Measurements from ENCODE around the gene BICC1.

The BICC1 gene

DNA sequence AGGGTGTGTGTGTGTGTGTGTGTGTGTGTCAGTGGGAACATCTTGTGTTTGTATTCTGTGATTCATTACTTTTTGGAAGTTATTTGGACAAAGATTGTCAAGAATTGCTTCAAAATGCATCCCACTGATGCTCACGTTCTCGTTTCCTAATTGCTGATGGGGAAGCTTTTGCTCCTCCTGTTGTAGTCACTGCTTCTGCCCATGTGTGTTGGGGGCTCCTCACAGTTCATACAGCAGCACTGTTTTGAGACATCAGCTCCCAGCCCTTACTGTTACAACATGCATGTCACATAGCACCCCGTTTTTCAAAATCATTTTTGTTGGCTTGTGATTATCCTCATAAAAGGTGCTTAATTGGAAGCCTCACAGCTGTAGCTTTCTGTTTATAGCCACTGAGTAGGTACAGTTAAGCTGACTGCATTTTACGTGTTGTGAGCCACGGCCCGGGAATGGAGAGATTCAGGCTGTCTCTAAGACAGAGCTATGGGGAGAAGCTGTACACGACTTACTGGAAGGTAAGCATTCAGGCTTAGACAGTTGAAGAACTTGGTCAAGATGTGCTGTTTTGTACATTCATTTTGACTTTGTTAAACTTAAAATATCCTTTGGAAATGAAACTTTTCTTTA lies 87.4 kb downstream of the BICC1 start:
- no peak for DNase-seq (ENCODE audit: low spot score)

DNA sequence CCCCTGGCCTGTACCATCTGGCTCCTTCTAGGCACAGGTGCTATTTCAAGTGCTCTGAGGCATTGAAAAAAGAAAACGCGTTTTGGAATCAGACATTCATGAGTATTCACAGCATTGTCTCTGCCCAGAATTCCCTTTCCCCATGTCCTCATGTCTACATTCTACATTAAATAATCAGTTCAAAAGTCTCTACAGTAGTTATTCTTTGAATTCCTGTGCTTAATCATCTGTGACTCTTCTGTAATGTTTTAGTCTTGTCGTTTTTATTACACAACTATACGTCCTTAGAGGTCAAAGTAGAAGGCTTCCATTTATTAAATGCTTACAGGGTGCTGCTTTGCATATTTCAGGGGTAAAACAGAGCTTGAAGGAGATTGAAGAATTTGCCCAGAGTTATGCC lies 95.7 kb downstream of the BICC1 start:
- DNase-seq (ENCODE audit: low spot score) = no peak

DNA sequence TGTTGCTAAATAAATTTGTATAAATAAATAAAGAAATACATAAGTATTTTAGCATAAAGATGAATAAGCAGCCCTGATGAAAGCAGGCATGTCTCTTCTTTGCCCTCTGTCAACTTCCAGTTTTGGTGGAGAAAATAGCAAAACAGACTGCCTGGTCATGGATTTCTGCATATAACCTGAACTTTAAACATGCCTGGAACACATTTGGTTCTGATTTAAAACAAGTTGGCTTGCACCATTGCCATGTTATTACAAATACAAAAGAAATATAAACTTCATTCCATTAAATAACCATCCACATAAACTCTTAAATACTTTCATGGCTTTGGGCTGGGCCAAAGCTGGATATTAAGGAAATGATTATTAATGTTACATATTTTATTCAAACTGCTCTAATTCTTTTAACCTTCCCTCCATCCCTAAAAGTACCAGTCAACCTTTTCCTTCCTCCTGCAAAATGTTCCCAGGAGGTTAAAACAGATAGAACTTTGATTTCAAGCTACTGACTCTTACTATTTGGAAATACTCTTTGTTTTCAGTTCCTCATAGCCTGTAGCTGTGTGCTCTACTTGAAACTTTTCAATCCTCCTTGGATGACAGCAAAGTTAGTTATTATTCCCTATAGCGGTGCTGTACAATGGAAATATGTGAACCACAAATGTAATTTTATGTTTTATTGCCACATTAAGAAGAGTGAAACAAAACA lies 96.3 kb downstream of the BICC1 start:
- DNase-seq (ENCODE audit: low spot score) = no peak

DNA sequence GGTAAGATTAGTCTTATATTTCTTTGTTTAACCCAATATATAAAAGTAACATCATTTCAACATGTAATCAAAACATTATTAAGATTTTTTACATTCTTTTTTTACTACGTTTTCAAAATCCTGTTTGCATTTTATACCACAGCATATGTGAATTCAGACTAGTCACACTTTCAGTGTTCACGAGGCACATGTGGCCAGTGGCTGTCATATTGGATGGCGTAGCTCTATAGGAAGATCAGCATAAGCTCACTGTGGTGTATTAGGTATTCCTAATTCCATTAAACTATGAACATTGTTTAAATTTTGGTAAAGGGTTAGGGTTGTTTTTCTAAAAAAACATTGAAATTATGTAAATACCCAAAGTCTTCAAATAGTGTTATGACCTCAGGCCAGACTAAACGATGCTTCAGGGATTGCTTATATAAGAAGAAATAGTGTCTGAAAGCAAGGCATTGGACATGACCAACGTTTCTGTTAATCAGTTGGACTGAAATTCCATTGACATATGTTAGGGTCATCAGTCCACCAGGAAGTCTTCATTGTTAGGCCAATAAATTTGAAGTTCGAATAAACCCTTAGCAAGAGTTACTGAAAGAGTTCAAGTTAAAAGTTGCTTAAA lies 97.0 kb downstream of the BICC1 start:
- DNase-seq (ENCODE audit: low spot score) = no peak

DNA sequence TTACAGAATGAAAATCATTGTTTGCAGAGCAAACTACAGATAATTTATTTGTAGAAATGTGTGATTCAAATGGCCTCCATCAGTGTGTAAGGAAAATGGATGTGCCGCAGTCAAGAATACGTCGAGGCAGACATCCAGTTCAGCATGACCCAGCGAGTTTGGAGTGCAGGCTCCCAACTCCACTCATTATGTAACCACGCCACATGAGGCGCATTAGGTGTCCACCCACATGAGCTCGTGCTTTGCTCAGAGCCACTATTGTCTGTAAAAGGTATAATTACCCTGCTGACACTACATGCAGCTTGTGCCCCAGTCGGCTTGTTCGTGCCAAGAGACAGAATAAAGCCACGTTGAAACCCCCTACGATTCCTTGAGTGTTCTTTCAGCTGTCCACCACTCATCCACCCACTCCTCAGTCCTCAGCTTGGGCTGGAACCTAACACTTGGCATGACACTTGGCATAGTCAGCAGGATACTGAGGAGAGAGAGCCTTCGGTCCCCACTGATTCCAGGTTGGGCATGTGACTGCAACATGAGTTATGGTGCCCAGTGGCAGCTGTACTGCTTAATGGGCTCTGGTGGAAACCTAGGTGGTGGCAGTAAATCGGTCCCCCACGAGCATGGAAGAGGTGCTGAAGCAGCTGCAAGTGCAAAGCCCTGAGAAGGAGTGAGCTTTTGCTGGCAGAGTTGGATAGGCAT lies 102.7 kb downstream of the BICC1 start:
- DNase-seq (ENCODE audit: low spot score) = no peak

DNA sequence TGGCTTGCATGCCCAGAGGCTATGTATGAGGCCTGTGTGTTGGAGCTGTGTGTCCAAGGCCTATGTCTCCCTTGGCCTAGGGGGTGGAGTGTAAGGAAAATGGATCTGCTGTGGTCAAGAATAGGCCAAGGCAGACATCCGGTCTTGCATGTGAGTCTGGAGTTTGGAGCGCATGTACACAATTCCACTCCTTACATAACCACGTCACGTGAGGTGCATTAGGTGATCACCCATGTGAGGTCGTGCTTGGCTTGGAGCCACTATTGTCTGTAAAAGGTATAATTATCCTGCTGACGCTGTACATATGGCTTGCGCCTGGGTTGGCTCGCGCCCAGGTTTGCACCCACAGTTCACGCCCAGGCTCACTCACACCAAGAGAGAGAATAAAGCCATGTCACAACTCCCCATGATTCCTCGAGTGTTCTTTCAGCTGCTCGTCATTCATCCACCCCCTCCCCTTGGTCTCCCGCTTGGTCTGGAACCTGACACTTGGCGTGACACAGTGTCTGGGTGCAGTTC lies 105.5 kb downstream of the BICC1 start:
- peak; percentile 74 for DNase-seq (ENCODE audit: low spot score)

DNA sequence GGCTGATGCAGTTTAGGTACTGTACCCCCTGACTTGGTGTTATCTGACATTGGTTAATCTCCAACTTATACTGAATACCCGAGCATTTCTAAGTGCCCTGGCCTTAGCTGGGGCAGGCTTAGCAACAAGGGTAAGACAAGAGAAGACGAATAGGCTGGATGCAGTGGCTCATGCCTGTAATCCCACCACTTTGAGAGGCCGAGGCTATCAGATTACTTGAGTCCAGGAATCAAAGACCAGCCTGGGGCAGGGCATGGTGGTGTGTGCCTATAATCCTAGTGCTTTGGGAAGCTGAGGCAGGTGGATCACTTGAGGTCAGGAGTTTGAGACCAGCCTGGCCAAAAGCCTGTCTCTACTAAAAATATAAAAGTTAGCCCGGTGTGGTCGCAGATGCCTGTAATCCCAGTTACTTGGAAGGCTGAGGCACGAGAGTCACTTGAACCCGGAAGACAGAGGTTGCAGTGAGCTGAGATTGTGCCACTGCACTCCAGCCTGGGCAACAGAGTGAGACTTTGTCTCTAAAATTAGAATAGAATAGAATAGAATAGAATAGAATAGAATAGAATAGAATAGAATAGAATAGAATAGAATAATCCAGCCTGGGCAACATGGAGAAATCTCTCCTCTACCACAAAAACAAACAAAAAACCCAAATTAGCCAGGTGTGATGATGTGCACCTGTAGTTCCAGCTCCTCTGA lies 108.9 kb downstream of the BICC1 start:
- DNase-seq (ENCODE audit: low spot score) = no peak

DNA sequence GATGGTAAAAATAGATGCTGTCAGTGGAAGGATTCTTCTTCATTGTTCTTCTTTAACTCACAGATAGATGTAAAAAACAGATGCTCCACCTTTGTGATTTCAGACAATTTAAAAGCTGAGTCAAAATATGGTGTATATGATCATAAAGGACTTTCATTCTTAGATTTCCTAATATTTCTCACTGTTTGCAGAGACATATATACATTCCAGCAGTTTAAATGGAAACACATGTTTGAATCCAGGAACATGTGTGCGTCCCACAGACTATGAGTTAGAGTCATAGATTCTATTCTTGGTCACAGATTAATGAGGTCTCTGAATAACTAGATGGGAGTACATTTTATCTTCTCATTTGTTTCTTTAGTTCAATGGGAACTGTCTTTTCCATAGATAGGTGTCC lies 109.6 kb downstream of the BICC1 start:
- no peak for DNase-seq (ENCODE audit: low spot score)

DNA sequence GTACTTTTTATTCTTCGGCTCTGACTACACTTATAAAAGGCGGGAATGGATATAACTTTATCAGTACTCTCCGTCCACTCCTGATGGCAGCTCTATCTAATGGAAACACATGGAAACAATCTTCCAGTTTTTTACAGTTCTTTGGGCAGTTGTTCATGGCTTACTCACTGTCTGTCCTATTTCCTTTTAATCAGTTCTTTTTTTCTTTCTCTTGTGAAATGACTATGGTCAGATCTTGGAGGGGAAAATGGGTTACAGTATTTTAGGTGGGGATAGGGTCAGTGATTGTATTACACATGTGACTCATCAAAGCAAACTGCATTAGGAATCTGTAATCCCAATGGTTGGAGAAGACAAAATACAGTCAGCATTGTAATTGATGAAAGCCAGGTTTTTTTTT lies 112.4 kb downstream of the BICC1 start:
- no peak for DNase-seq (ENCODE audit: low spot score)

DNA sequence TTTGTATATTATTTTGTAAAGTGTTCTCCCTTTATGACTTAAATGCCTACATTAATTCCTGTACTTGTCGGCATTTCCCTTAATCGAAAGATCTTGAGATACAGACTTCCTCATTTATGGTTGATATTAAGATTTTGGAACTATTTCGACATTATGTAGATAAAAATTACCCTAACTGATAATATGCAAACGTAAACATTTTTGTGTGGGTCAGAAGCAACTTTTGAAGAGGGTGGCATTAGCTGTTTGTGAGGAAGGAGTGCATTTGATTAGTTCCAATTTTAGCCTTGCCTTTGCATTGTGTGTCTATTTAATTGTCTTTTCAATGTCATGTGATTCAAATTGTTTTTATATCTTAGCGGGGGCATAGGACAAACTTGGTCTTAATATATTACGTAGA lies 114.7 kb downstream of the BICC1 start:
- no peak for DNase-seq (ENCODE audit: low spot score)

DNA sequence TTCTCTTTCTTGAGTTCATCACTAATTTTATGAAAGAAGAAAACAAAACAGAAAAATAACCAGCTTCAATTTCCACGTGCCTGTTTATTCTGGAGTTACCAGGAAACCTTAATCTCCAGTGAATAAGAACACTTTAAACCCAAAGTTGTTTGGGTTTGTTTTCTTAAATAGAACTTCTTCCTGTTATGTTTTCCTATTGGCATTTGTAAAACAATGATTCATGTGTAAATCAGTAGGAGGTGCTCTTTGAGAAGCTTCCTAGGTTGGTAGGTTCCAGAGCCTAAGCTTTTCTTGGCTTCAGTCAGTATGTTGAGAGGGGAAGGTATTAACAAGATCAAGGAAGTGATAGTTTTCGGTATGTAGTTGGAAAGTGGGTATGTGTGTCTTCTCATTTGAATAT lies 119.0 kb downstream of the BICC1 start:
- no peak for DNase-seq (ENCODE audit: low spot score)

DNA sequence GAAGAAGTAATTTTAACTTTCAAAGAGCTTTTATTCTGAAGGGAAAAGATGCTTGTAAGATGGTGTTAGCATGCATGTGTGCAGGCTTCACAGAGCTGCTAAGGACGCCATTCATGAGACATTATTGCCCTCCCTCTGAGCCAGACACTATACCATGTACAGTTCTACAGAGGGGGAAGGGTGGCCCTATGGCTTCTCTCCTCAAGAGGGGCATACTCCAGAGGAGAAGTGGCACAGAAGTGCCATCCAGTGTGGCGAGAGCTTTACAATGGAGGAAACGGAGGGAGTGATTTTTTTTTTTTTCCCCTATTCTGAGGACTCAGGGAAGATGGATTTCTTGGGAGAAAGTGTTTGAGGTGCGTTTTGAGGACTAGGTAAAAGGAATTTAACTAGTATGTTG lies 119.5 kb downstream of the BICC1 start:
- no peak for DNase-seq (ENCODE audit: low spot score)

DNA sequence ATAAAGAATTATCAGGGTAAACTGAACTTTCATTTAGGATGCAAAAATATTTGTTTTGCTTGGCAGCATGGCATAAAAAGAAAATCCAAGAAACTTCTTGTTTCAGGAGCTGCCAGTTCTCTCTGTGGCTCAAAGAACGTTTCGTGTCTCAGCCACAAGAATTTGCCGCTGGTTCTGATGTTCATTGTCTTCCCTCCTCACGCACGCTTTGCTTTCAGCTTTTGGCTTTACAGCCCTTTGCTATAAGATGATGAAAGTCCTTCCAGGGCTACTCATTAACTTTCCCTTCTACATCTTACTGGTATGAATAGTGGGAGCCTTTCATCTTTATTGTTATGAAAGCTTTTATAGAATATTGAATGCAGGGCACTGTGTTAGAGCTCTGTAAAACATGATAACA lies 124.7 kb downstream of the BICC1 start:
- no peak for DNase-seq (ENCODE audit: low spot score)

DNA sequence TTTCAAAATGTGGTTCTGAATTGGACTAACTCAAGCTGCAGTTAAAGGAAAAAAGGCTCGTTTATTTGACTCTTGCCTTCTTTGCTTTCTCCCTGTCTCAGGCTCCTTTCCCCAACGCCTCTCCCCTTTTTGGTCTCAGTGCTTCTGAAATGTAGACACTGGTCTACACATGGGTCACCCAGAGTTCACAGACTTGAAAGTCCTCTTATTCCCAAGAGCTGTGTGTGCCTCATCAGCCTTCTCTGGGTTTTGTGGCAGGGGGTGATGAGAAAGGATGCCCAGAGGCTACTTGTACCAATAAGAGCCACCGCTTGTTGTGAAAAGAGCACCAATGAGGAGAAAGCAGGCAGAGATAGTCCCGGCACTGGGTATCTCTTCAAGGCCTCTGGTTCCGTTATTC lies 125.7 kb downstream of the BICC1 start:
- no peak for DNase-seq (ENCODE audit: low spot score)

DNA sequence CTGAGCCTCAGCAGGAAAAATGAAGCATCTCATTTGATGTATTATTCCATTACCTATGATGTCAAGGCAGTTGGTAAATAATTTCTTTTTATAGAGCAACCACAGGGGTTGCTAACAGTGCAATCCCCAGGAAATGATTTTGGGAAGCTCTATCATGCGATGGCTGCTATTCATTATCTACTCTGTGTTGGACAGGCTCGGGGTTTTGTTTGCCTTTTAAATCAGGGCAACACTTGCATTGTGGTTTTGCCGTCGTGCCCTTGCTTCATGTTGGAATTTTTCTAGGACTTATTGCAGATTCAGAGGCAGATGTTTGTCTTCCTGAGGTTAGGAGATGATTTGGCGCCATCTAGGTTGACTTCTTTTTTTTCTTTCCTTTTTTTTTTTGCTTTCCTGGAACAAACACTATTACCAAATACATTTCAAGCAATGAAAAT lies 128.4 kb downstream of the BICC1 start:
- DNase-seq (ENCODE audit: low spot score) = peak; percentile 51

DNA sequence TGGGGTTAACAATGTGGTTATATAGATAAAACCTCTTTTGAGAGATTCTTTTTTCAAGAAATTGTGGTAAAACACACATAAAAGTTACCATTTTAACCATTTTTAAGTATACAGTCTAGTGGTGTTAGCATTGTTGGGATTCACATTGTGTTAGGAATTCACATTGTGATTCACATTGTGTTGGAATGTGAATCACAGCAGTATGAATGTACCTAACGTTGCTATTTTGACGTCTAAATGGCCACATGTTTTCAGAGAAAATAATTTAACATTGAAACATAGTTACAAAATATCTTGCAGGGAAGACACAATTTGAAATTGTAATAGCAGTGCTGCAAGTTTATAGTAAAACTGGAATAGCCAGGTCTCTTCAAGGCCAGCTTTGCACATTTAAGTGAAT lies 129.0 kb downstream of the BICC1 start:
- DNase-seq (ENCODE audit: low spot score) = no peak

DNA sequence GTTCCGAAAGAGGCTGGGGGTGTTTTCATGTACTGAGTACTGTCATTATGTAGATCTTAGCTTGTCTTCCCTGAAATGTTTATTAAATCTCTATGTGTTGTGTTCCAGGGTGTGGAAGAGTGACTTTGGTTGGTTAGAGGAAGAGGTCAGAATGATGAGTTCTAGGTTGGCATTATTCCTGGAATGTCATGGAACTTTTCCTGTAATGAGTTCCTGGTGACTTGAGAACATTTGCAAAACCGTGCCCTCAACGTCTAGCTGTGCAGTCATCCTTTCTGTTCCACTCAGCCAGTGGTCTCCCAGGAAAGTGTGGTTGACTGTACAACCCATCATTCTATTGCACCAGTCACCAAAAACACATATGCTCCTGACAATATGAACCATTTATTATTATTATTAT lies 129.6 kb downstream of the BICC1 start:
- DNase-seq (ENCODE audit: low spot score) = no peak

DNA sequence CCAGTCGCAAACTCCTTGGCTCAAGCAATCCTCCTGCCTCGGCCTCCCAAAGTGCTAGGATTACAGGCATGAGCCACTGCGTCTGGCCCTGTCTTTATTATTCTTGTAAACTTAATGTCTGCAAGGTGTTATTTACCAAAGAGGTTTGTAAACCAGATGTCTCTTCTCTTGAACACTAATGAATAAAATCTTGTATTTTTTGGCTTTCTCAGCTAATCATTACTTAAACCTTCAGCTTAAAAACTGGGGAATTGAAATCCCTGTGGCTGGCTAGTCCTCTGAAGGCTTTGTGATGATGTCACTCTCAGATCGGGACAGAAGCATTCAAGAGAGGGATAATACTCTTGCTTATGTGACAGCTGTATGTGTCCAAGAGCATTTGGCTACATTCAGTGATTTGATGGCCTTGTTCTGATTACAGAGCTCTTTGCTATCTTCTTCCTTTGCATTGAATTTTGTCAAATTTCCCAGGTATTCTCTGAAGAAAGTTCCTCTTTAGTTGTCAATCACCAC lies 130.3 kb downstream of the BICC1 start:
- peak; percentile 80 for DNase-seq (ENCODE audit: low spot score)

DNA sequence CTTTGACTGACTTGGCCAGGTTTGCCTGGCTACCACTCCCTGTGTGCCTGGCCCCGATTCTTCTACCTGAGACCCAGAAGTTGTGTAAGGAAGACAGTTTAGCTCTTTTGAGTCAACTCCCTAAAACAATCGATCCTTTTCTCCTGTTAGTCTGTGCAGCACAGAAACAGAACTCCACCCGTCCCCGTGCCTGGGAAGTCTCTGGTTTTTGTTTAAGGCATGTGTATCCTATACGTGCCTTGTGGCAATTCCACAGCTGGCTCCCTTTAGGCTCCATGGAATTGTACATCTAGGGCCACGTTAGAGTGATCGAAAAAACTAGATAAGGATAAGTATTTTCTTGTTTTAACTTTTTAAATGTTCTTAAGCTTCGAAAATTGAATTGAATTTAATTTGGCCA lies 131.6 kb downstream of the BICC1 start:
- DNase-seq (ENCODE audit: low spot score) = no peak

DNA sequence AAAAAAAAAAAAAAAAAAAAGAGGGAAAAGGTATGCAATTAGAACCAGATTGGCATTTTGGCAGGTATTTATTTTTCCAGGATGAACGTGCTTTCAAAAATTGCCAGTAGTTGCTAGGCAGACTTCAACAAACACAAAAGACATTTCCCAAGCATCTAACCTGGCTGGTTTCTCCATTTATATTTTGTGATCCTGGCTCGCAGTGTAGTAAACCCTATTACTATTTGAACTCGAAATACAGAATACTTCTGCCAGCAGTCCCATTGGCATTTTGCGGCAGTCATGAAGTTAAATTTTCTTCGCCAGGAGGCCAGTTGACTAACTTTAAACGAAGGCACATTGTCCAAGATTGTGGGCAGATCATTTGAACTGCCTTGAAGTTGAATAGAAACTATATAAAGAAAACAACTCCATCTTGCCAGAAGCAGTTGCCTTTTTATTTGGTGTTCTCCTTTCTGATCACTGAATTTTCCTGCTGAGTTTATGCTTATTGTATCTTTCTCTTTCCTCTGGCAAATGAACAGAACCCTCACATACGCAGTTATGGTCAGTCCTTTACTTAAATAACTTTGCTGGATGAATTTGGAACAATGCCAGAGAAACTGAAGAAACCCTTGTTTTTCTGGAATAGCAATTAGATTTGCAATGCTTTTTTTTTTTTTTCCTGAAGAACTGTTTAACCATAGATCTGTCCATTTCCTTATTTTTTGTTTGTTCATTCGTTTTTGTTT lies 132.9 kb downstream of the BICC1 start:
- DNase-seq (ENCODE audit: low spot score) = no peak
